ENCODE data around the gene F8A2. TPM values are rescaled to one million over a fixed set of nuclear protein-coding genes. Genes with fewer than 3 reads are reported as not detected.
A peak's percentile ranks its signal among the peaks of the same experiment; 100 is the strongest.
"Not testable (repeated sequence)": the region's sequence is repeated elsewhere in the genome, so short reads cannot be mapped to it uniquely, and the experiment has no call there.

The F8A2 gene
- total RNA-seq = not detected

GRCh38 chrX:155381843-155382528 is at the start of gene F8A2:
Gene F8A2 (plus strand): TSS chrX:155382095. CDS start chrX:155382115, 20 bp downstream.
- H3K27me3 Mint-ChIP-seq, POLR2A ChIA-PET: not testable (repeated sequence)

GRCh38 chrX:155333544-155334100 is 48.3 kb upstream of the F8A2 start:
- ChIA-PET CTCF (no interaction called here), POLR2A (no interaction called here)
- no peaks in the 10 kb centered on the region for H3K27me3 Mint-ChIP-seq
- ATAC-seq (no peak), DNase-seq (no peak)
- intact Hi-C loops (cut with micrococcal nuclease) = no loop called here
- H3K36me3 Mint-ChIP-seq (ENCODE audit: low read depth) = no peaks in the 10 kb centered on the region
- no peak overlapping the region for H3K4me3 Mint-ChIP-seq
- no peaks in the 10 kb centered on the region for H3K9me3 Mint-ChIP-seq
- no peak for TF ChIP-seq CTCF (IDR thresholded peaks at IDR 0.05)
- no peak overlapping the region for H3K27ac Mint-ChIP-seq
- peaks cover 11% of the 10 kb centered on the region for H3K4me1 Mint-ChIP-seq (ENCODE audit: low read depth)

More at GRCh38 chrX:155381843-155382528, at the start of gene F8A2:
- H3K36me3 Mint-ChIP-seq (ENCODE audit: low read depth); H3K4me1 Mint-ChIP-seq (ENCODE audit: low read depth); DNase-seq; intact Hi-C loops (cut with micrococcal nuclease); H3K4me3 Mint-ChIP-seq; CTCF ChIA-PET; H3K9me3 Mint-ChIP-seq; H3K27ac Mint-ChIP-seq: not testable (repeated sequence)
- ATAC-seq = peak; percentile 79

- peak; percentile 20 for DNase-seq
- TF ChIP-seq CTCF (IDR thresholded peaks at IDR 0.05) = no peak
Measured at GRCh38 chrX:155334486-155335336, 47.2 kb upstream of the F8A2 start, which contains the start of gene CLIC2. Gene CLIC2 (minus strand): TSS chrX:155334614. CDS start chrX:155334427, 187 bp downstream.

GRCh38 chrX:155335337-155335712 is 46.6 kb upstream of the F8A2 start:
- H3K36me3 Mint-ChIP-seq (ENCODE audit: low read depth); DNase-seq; H3K27me3 Mint-ChIP-seq; POLR2A ChIA-PET; H3K27ac Mint-ChIP-seq; ATAC-seq; CTCF ChIA-PET; intact Hi-C loops (cut with micrococcal nuclease); H3K9me3 Mint-ChIP-seq; H3K4me3 Mint-ChIP-seq: not testable (repeated sequence)
- peaks cover 11% of the 10 kb centered on the region for H3K4me1 Mint-ChIP-seq (ENCODE audit: low read depth)

More at GRCh38 chrX:155334486-155335336, 47.2 kb upstream of the F8A2 start, which contains the start of gene CLIC2:
- peaks cover 11% of the 10 kb centered on the region for H3K4me1 Mint-ChIP-seq (ENCODE audit: low read depth)
- peak; percentile 71 for ATAC-seq
- H3K27ac Mint-ChIP-seq = no peak within 1 kb of the TSS
- H3K4me3 Mint-ChIP-seq = no peak within 1 kb of the TSS
- no peaks in the 10 kb centered on the region for H3K27me3 Mint-ChIP-seq
- ChIA-PET CTCF (no interaction called here), POLR2A (no interaction called here)
- H3K36me3 Mint-ChIP-seq (ENCODE audit: low read depth) = no peaks in the 10 kb centered on the region
- no peaks in the 10 kb centered on the region for H3K9me3 Mint-ChIP-seq
- intact Hi-C loops (cut with micrococcal nuclease) = no loop called here

- H3K27ac Mint-ChIP-seq; POLR2A ChIA-PET; H3K4me3 Mint-ChIP-seq; DNase-seq; CTCF ChIA-PET; H3K27me3 Mint-ChIP-seq; ATAC-seq; H3K36me3 Mint-ChIP-seq (ENCODE audit: low read depth); intact Hi-C loops (cut with micrococcal nuclease); H3K4me1 Mint-ChIP-seq (ENCODE audit: low read depth); H3K9me3 Mint-ChIP-seq: not testable (repeated sequence)
Measured at GRCh38 chrX:155345689-155346088, 36.2 kb upstream of the F8A2 start.

- POLR2A ChIA-PET; H3K27me3 Mint-ChIP-seq; H3K27ac Mint-ChIP-seq; H3K4me1 Mint-ChIP-seq (ENCODE audit: low read depth); ATAC-seq; DNase-seq; intact Hi-C loops (cut with micrococcal nuclease); H3K4me3 Mint-ChIP-seq; CTCF ChIA-PET; H3K9me3 Mint-ChIP-seq; H3K36me3 Mint-ChIP-seq (ENCODE audit: low read depth): not testable (repeated sequence)
Measured at GRCh38 chrX:155349448-155349847, 32.4 kb upstream of the F8A2 start.

GRCh38 chrX:155363712-155364111 is 18.2 kb upstream of the F8A2 start:
- peak; percentile 66 for ATAC-seq
- H3K4me3 Mint-ChIP-seq; H3K27ac Mint-ChIP-seq; DNase-seq; POLR2A ChIA-PET; H3K4me1 Mint-ChIP-seq (ENCODE audit: low read depth); H3K27me3 Mint-ChIP-seq; H3K36me3 Mint-ChIP-seq (ENCODE audit: low read depth); H3K9me3 Mint-ChIP-seq; intact Hi-C loops (cut with micrococcal nuclease); CTCF ChIA-PET: not testable (repeated sequence)

- H3K9me3 Mint-ChIP-seq; POLR2A ChIA-PET; H3K4me1 Mint-ChIP-seq (ENCODE audit: low read depth); H3K36me3 Mint-ChIP-seq (ENCODE audit: low read depth); H3K4me3 Mint-ChIP-seq; H3K27me3 Mint-ChIP-seq; CTCF ChIA-PET; intact Hi-C loops (cut with micrococcal nuclease); DNase-seq; H3K27ac Mint-ChIP-seq: not testable (repeated sequence)
- ATAC-seq = peak; percentile 83
Measured at GRCh38 chrX:155373777-155374458, 8.0 kb upstream of the F8A2 start.

GRCh38 chrX:155379802-155380201 is 2.1 kb upstream of the F8A2 start:
- H3K27ac Mint-ChIP-seq; H3K9me3 Mint-ChIP-seq; intact Hi-C loops (cut with micrococcal nuclease); DNase-seq; POLR2A ChIA-PET; H3K36me3 Mint-ChIP-seq (ENCODE audit: low read depth); H3K4me3 Mint-ChIP-seq; H3K27me3 Mint-ChIP-seq; H3K4me1 Mint-ChIP-seq (ENCODE audit: low read depth); CTCF ChIA-PET: not testable (repeated sequence)
- peak; percentile 45 for ATAC-seq
